H1 (cell line): Measurements from ENCODE around the gene SLC25A39. TPM values are rescaled to one million over a fixed set of nuclear protein-coding genes. Genes with fewer than 3 reads are reported as not detected.

Source experiments
- CTCF ChIA-PET: fragments of 300-600 bp; sonication (Branson Sonifier 250); formaldehyde crosslinking; loops from one replicate; lab custom pipeline; 2021; ENCODE audit not compliant: partially characterized antibody; lab: Charles Lee
- POLR2A ChIA-PET: fragments of 300-600 bp; sonication (Branson Sonifier 250); formaldehyde crosslinking; loops from one replicate; lab custom pipeline; 2021; ENCODE audit warnings: inconsistent platforms; ENCODE audit not compliant: partially characterized antibody; lab: Charles Lee
- DNase-seq, 2 experiments: peaks; one replicate each; pipeline versions ENCODE4 v3.0.0 to v3.0.0-alpha.2; 2010 to 2022; ENCODE audit warnings: low spot score in 2 of 2, low read depth in 1 of 2, mixed read lengths in 1 of 2
- FAIRE-seq: peaks from 2 replicates; lab custom pipeline; 2011; peaks lifted over from hg19 to GRCh38; lab: Jason Lieb, UNC
- H2AFZ ChIP-seq: 2 replicates; pipeline ENCODE4 v1.8.1; 2012; ENCODE audit warnings: low read length, inconsistent platforms
- H2AK5ac ChIP-seq: 2 replicates; pipeline ENCODE4 v1.6.1; 2013; ENCODE audit warnings: low read depth, low read length
- H2BK120ac ChIP-seq: replicated peaks from 2 replicates; pipeline ENCODE3; 2013; ENCODE audit warnings: low read depth, low read length, inconsistent platforms
- H2BK12ac ChIP-seq: 2 replicates; pipeline ENCODE4 v1.6.1; 2013; ENCODE audit warnings: low read depth, low read length
- H2BK15ac ChIP-seq: 2 replicates; pipeline ENCODE4 v1.6.1; 2013; ENCODE audit warnings: low read length
- H2BK20ac ChIP-seq: 2 replicates; pipeline ENCODE4 v1.6.1; 2013; ENCODE audit warnings: low read length
- H2BK5ac ChIP-seq: 2 replicates; pipeline ENCODE4 v1.6.1; 2013; ENCODE audit warnings: low read depth, low read length
- H3K14ac ChIP-seq: 2 replicates; pipeline ENCODE4 v1.6.1; 2013; ENCODE audit warnings: inconsistent platforms; ENCODE audit not compliant: insufficient read length
- H3K18ac ChIP-seq: 2 replicates; pipeline ENCODE4 v1.6.1; 2013; ENCODE audit warnings: low read length; ENCODE audit errors: extremely low read depth
- H3K23ac ChIP-seq: 2 replicates; pipeline ENCODE4 v1.6.1; 2013; ENCODE audit warnings: inconsistent platforms; ENCODE audit not compliant: insufficient read length
- H3K23me2 ChIP-seq: 2 replicates; pipeline ENCODE4 v1.6.1; 2013; ENCODE audit warnings: low read depth, low read length
- H3K27ac ChIP-seq: 2 replicates; pipeline ENCODE4 v1.6.1; 2011; ENCODE audit warnings: low read depth, low read length, inconsistent platforms
- H3K27me3 ChIP-seq, 4 experiments: replicated peaks in 1 of 4; 1 replicate in 1 of 4; 2 replicates in 3 of 4; pipeline versions ENCODE4 v1.6.1 to v1.8.1; 2011 to 2013; ENCODE audit warnings: low read length in 3 of 4, mild to moderate bottlenecking in 3 of 4, inconsistent platforms in 2 of 4, mixed read lengths in 2 of 4, moderate library complexity in 1 of 4; ENCODE audit not compliant: control insufficient read depth in 3 of 4, insufficient read depth in 3 of 4; ENCODE audit errors: extremely low read depth in 1 of 4
- H3K36me3 ChIP-seq, 4 experiments: 2 replicates each; pipeline versions ENCODE4 v1.6.1 to v1.8.1; 2011 to 2013; ENCODE audit warnings: mild to moderate bottlenecking in 4 of 4, low read length in 3 of 4, moderate library complexity in 2 of 4, control low read depth in 1 of 4, inconsistent platforms in 1 of 4; ENCODE audit not compliant: insufficient read depth in 4 of 4, control insufficient read depth in 2 of 4
- H3K4ac ChIP-seq: replicated peaks from 2 replicates; pipeline ENCODE3; 2013; ENCODE audit warnings: low read length, low read depth, mixed read lengths, inconsistent platforms; ENCODE audit not compliant: insufficient read length
- H3K4me1 ChIP-seq, 4 experiments: replicated peaks in 1 of 4; 1 replicate in 1 of 4; 2 replicates in 3 of 4; pipeline versions ENCODE4 v1.6.1 to v1.8.1; 2011 to 2013; ENCODE audit warnings: low read length in 3 of 4, inconsistent platforms in 2 of 4, mixed read lengths in 1 of 4; ENCODE audit not compliant: insufficient read depth in 4 of 4, control insufficient read depth in 3 of 4
- H3K4me2 ChIP-seq, 2 experiments: 2 replicates each; pipeline versions ENCODE4 v1.6.1 to v1.8.1; 2011 to 2013; ENCODE audit warnings: low read depth in 2 of 2, low read length in 2 of 2, control low read depth in 1 of 2, inconsistent platforms in 1 of 2, mild to moderate bottlenecking in 1 of 2; ENCODE audit not compliant: insufficient read depth in 1 of 2
- H3K4me3 ChIP-seq, 4 experiments: fragments of 200-600, 300-600 bp in 1 of 4; sonication (generic), shearing (Covaris generic), sonication (Bioruptor Twin) in 1 of 4; 2 replicates each; pipeline versions ENCODE4 v1.5.1 to v1.8.1; 2011 to 2016; ENCODE audit warnings: low read length in 4 of 4, low read depth in 3 of 4, control low read depth in 2 of 4, inconsistent platforms in 2 of 4, mild to moderate bottlenecking in 2 of 4, mixed read lengths in 1 of 4, moderate library complexity in 1 of 4; ENCODE audit not compliant: insufficient read depth in 2 of 4; ENCODE audit errors: extremely low read depth in 1 of 4
- H3K56ac ChIP-seq: replicated peaks from 2 replicates; pipeline ENCODE3; 2013; ENCODE audit warnings: low read depth, mild to moderate bottlenecking, mixed read lengths, low read length, inconsistent platforms; ENCODE audit not compliant: insufficient read length
- H3K79me1 ChIP-seq: 2 replicates; pipeline ENCODE4 v1.6.1; 2013; ENCODE audit warnings: low read depth, low read length, control low read depth
- H3K79me2 ChIP-seq, 2 experiments: 2 replicates each; pipeline versions ENCODE4 v1.6.1 to v1.8.1; 2012 to 2013; ENCODE audit warnings: low read length in 2 of 2, mild to moderate bottlenecking in 2 of 2, inconsistent platforms in 1 of 2; ENCODE audit not compliant: insufficient read depth in 2 of 2, control insufficient read depth in 1 of 2
- H3K9ac ChIP-seq, 4 experiments: replicated peaks in 1 of 4; 1 replicate in 1 of 4; 2 replicates in 3 of 4; pipeline versions ENCODE4 v1.6.1 to v1.8.1; 2011 to 2013; ENCODE audit warnings: low read depth in 3 of 4, low read length in 3 of 4, control low read depth in 2 of 4, mild to moderate bottlenecking in 2 of 4, moderate library complexity in 2 of 4, inconsistent platforms in 1 of 4; ENCODE audit errors: extremely low read depth in 1 of 4
- H3K9me3 ChIP-seq, 2 experiments: 2 replicates each; pipeline versions ENCODE4 v1.6.1 to v1.8.1; 2012 to 2013; ENCODE audit warnings: mild to moderate bottlenecking in 2 of 2, moderate library complexity in 2 of 2, control low read depth in 1 of 2, inconsistent platforms in 1 of 2, low read depth in 1 of 2, low read length in 1 of 2, mixed read lengths in 1 of 2; ENCODE audit not compliant: insufficient read depth in 2 of 2
- H4K20me1 ChIP-seq, 2 experiments: replicated peaks in 1 of 2; 2 replicates each; pipeline versions ENCODE3 to v1.8.1; 2011 to 2013; ENCODE audit warnings: inconsistent platforms in 2 of 2, low read length in 2 of 2, mild to moderate bottlenecking in 1 of 2; ENCODE audit not compliant: insufficient read depth in 2 of 2, control insufficient read depth in 1 of 2
- H4K5ac ChIP-seq: 2 replicates; pipeline ENCODE4 v1.6.1; 2013; ENCODE audit warnings: low read length, low read depth, mixed read lengths, inconsistent platforms; ENCODE audit not compliant: insufficient read length
- H4K8ac ChIP-seq: 2 replicates; pipeline ENCODE4 v1.8.0; 2013; ENCODE audit warnings: mild to moderate bottlenecking, moderate library complexity, low read length, inconsistent platforms; ENCODE audit not compliant: insufficient read depth; ENCODE audit errors: extremely low read depth
- H4K91ac ChIP-seq: replicated peaks from 2 replicates; pipeline ENCODE3; 2013; ENCODE audit warnings: low read length, mixed read lengths, inconsistent platforms; ENCODE audit not compliant: insufficient read length
- WGBS, 2 experiments: shearing (Covaris generic) in 1 of 2; methylation state at CpG; one replicate each; pipeline versions ENCODE4 v1.1.6 to v1.1.7; 2013 to 2015; ENCODE audit warnings: low lambda C conversion rate in 2 of 2, mixed read lengths in 2 of 2, inconsistent platforms in 1 of 2, low coverage in 1 of 2, missing lambda C conversion rate in 1 of 2; ENCODE audit not compliant: insufficient replicate concordance in 2 of 2, insufficient coverage in 1 of 2, insufficient read length in 1 of 2; ENCODE audit errors: extremely low coverage in 1 of 2, missing lambda C conversion rate in 1 of 2; 5-methylcytosine and 5-hydroxymethylcytosine counted together
- polyA plus RNA-seq, 7 experiments: library from polyadenylated mRNA; depleted of rRNA in 3 of 7; stranded (reverse) in 5 of 7; unstranded in 2 of 7; fragments of >200 nt in 5 of 7; fragments of 200-250 nt in 2 of 7; gene quantifications; 1 replicate in 5 of 7; 2 replicates in 1 of 7; 4 replicates in 1 of 7; pipeline versions ENCODE4 v1.2.1 to v1.2.3, GENCODE V29; 2011 to 2013; ENCODE audit warnings: missing spikeins in 2 of 7, mixed read lengths in 2 of 7
- total RNA-seq: library from RNA; stranded (reverse); fragmentation: NEBNext Ultra II Directional; extraction: Animal tissue kit (Norgen Biotek cat#: 25700); gene quantifications from 2 replicates; pipeline ENCODE4 v1.2.1, GENCODE V29; 2021

The SLC25A39 gene
- total and polyA plus RNA-seq, 2 of the 8 experiments (the other 6 are each of a cell fraction or from before 2014, with no cell fraction given) = 200 to 291 TPM

DNA sequence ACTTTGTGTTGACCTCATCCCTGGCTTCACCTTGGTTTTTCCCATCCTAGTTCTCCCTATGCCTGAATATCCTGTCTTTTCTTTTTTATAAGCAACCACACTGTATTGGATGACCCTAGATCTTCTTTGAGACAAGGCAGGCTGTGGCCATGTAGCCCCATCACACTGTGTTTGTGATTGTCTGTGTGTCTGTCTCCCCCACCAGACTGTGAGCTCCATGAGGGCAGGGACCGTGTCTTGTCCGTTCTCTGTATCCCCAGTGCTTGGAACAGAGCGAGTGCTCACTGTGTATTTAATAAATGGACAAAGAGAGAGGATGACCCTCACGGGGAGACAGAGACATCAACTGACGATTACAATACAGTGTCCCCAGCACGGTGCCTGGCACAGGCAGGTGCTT lies 7.1 kb downstream of the SLC25A39 start:
- no peak overlapping the region for H4K8ac ChIP-seq
- no peak overlapping the region for H2BK20ac ChIP-seq
- no peaks in the 10 kb centered on the region; the same call in 1 of the 2 replicates for H3K79me1 ChIP-seq
- CTCF ChIA-PET = interaction anchor here (1.0 to 5.9 kb wide), 8 partner anchors 8 to 114 kb away, joined by 3 to 42 read pairs (median 20); partner anchors contain the start of gene RUNDC3A
- H3K4ac ChIP-seq = no peak overlapping the region
- no peak overlapping the region for H2AK5ac ChIP-seq
- H4K20me1 ChIP-seq = peaks cover 2 to 18% of the 10 kb centered on the region in 2 experiments
- H3K4me2 ChIP-seq = no peak overlapping the region
- H4K5ac ChIP-seq = no peak overlapping the region
- H3K9ac ChIP-seq = no peak overlapping the region
- H2BK15ac ChIP-seq = no peak overlapping the region
- no peak overlapping the region for H3K27ac ChIP-seq
- 86% methylated on average over 6 of the region's 6 CpGs; no CpG with 5 or more reads in 1 of the 2 experiments for WGBS, 2 experiments
- peaks cover 0 to 20% (median 15%) of the 10 kb centered on the region in 4 experiments; a peak in 6 of 7 replicates for H3K4me1 ChIP-seq
- POLR2A ChIA-PET = interaction anchor here (0.8 to 14.6 kb wide), 26 partner anchors 8 to 150 kb away, joined by 3 to 135 read pairs (median 5); partner anchors contain the start of genes GRN, RUNDC3A, SLC25A39 and SLC4A1
- FAIRE-seq = no peak
- no peak overlapping the region for H2BK12ac ChIP-seq
- no peak overlapping the region for H2AFZ ChIP-seq
- H4K91ac ChIP-seq = no peak overlapping the region
- H3K4me3 ChIP-seq = no peak overlapping the region
- no peaks in the 10 kb centered on the region for H3K9me3 ChIP-seq
- no peak for DNase-seq
- no peaks in the 10 kb centered on the region; a peak in 1 of 4 replicates for H3K79me2 ChIP-seq
- no peak overlapping the region for H3K56ac ChIP-seq
- no peak overlapping the region for H3K23ac ChIP-seq
- no peak overlapping the region for H2BK120ac ChIP-seq
- peaks cover 7 to 29% (median 21%) of the 10 kb centered on the region in 4 experiments; a peak in 7 of 8 replicates for H3K36me3 ChIP-seq
- no peak overlapping the region for H2BK5ac ChIP-seq
- H3K27me3 ChIP-seq = peaks cover 0 to 19% (median 17%) of the 10 kb centered on the region in 4 experiments; a peak in 6 of 7 replicates
- H3K18ac ChIP-seq = no peak overlapping the region
- H3K23me2 ChIP-seq = peaks cover 14% of the 10 kb centered on the region
- no peak overlapping the region for H3K14ac ChIP-seq
